Liver (tissue), 3 donors: ENCODE data around the gene TAS2R43.

Experiments
- CTCF ChIP-seq: fragments of 150-350 bp; IDR thresholded peaks from 2 replicates; pipeline ENCODE4 v1.5.1; 2017; ENCODE audit warnings: improper control_type of control experiment, low read depth, low read length; ENCODE audit not compliant: missing input control
- GABPA ChIP-seq, 2 donors: IDR thresholded peaks in 1 of 2; conservative IDR thresholded peaks in 1 of 2; 2 replicates each; pipeline ENCODE4 v1.6.1; 2016; ENCODE audit warnings: antibody characterized with exemption in 2 of 2, mild to moderate bottlenecking in 1 of 2, moderate library complexity in 1 of 2
- JUND ChIP-seq, 2 donors: IDR thresholded peaks; 2 replicates each; pipeline ENCODE4 v1.6.1; 2016; ENCODE audit warnings: antibody characterized with exemption in 2 of 2
- NR2F2 ChIP-seq: IDR thresholded peaks from 2 replicates; pipeline ENCODE4 v1.6.1; 2016; ENCODE audit warnings: antibody characterized with exemption
- RAD21 ChIP-seq, 2 donors: IDR thresholded peaks; 2 replicates each; pipeline ENCODE4 v1.6.1; 2016; ENCODE audit warnings: antibody characterized with exemption in 2 of 2, mild to moderate bottlenecking in 2 of 2
- REST ChIP-seq: IDR thresholded peaks from 2 replicates; pipeline ENCODE4 v1.6.1; 2016; ENCODE audit warnings: antibody characterized with exemption, mild to moderate bottlenecking
- TAF1 ChIP-seq: conservative IDR thresholded peaks from 2 replicates; pipeline ENCODE4 v1.6.1; 2016; ENCODE audit warnings: antibody characterized with exemption, mild to moderate bottlenecking
- ZBTB33 ChIP-seq: IDR thresholded peaks from 2 replicates; pipeline ENCODE4 v1.6.1; 2016; ENCODE audit warnings: antibody characterized with exemption
- donor health status: healthy.
- donor health status: healthy.

- TF ChIP-seq REST, result no peak
- no peak for TF ChIP-seq GABPA (IDR thresholded peaks at IDR 0.05 in 1 of 2, conservative IDR thresholded peaks at IDR 0.05 in 1 of 2)
- no peak for TF ChIP-seq CTCF
- TF ChIP-seq ZBTB33, result no peak
- TF ChIP-seq JUND (IDR thresholded peaks at IDR 0.05), result no peak
- no peak for TF ChIP-seq NR2F2
- TF ChIP-seq RAD21 (IDR thresholded peaks at IDR 0.05), result no peak
- no peak for TF ChIP-seq TAF1
Observed at GRCh38 chr12:11136075-11136474, 44.0 kb upstream of the TAS2R43 start.
